ENCODE measurements around the gene SLC17A8.

The SLC17A8 gene

DNA sequence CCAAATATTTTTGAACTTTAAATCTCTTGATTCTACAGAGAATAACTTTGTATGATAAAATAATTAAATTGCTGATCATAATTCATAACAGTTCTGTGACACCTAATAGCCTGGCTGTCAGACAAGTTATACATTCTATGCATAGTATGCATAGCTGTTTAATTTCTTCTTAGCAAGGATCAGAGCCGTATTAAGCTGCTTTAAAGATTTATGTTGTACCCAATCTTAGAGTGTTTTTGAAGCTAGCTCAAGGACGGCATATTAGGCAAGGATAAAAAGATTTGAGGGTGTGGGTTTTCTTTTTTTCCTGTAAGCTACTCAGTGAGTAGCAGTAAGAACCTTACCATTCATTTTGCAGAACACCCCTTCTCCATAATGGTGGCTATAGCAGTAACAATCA lies 45.9 kb downstream of the SLC17A8 start (continued):
- TF ChIP-seq GLIS2 (tag by site-specific recombination; IDR thresholded peaks at IDR 0.05), result no peak
- TF ChIP-seq, protein P1, sequence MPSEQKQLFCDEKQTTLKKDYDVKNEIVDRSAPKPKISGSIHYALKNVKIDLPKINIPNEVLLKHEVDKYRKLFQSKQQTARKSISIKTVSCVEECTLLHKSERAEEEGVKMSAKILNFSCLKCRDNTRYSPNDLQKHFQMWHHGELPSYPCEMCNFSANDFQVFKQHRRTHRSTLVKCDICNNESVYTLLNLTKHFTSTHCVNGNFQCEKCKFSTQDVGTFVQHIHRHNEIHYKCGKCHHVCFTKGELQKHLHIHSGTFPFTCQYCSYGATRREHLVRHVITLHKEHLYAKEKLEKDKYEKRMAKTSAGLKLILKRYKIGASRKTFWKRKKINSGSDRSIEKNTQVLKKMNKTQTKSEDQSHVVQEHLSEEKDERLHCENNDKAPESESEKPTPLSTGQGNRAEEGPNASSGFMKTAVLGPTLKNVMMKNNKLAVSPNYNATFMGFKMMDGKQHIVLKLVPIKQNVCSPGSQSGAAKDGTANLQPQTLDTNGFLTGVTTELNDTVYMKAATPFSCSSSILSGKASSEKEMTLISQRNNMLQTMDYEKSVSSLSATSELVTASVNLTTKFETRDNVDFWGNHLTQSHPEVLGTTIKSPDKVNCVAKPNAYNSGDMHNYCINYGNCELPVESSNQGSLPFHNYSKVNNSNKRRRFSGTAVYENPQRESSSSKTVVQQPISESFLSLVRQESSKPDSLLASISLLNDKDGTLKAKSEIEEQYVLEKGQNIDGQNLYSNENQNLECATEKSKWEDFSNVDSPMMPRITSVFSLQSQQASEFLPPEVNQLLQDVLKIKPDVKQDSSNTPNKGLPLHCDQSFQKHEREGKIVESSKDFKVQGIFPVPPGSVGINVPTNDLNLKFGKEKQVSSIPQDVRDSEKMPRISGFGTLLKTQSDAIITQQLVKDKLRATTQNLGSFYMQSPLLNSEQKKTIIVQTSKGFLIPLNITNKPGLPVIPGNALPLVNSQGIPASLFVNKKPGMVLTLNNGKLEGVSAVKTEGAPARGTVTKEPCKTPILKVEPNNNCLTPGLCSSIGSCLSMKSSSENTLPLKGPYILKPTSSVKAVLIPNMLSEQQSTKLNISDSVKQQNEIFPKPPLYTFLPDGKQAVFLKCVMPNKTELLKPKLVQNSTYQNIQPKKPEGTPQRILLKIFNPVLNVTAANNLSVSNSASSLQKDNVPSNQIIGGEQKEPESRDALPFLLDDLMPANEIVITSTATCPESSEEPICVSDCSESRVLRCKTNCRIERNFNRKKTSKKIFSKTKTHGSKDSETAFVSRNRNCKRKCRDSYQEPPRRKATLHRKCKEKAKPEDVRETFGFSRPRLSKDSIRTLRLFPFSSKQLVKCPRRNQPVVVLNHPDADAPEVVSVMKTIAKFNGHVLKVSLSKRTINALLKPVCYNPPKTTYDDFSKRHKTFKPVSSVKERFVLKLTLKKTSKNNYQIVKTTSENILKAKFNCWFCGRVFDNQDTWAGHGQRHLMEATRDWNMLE (tag by site-specific recombination; conservative IDR thresholded peaks at IDR 0.05; ENCODE audit: low read depth), result no peak
- TF ChIP-seq ZSCAN30 (tag by site-specific recombination; IDR thresholded peaks at IDR 0.05), result no peak
- TF ChIP-seq, protein P2, sequence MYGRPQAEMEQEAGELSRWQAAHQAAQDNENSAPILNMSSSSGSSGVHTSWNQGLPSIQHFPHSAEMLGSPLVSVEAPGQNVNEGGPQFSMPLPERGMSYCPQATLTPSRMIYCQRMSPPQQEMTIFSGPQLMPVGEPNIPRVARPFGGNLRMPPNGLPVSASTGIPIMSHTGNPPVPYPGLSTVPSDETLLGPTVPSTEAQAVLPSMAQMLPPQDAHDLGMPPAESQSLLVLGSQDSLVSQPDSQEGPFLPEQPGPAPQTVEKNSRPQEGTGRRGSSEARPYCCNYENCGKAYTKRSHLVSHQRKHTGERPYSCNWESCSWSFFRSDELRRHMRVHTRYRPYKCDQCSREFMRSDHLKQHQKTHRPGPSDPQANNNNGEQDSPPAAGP (tag by site-specific recombination; IDR thresholded peaks at IDR 0.05), result no peak

DNA sequence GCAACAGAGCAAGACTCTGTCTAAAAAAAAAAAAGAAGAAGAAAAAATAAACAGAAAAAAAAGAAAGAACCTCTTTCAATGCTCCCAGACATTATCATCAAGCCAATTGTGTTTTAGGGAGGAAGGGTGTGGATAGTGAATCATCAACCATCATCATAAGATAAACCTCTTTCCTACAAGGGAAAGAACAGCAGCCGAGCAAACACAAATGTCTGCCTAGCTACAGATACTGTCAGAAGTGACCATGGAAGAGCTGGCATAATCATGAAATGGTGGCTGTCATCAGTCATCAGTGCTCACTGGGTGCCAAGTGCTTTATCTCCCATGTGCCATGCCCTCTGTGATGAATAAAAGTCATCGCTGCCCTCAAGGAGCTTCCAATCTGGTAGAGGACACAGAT lies 46.6 kb downstream of the SLC17A8 start:
- Histone ChIP-seq H3K27ac (ENCODE audit: extremely low read depth, low read depth, low read length) (no peak overlapping the region), H3K9me3 (ENCODE audit: control insufficient read depth, insufficient read depth, low read depth, low read length) (no peaks in the 10 kb centered on the region), H3K4me3 (ENCODE audit: low read depth, low read length) (no peak overlapping the region), H3K36me3 (ENCODE audit: control insufficient read depth in 2 of 2, insufficient read depth in 1 of 2, low read length in 2 of 2) (no peaks in the 10 kb centered on the region), H3K4me1 (ENCODE audit: control insufficient read depth, insufficient read depth, low read length) (no peaks in the 10 kb centered on the region)
- TF ChIP-seq MEIS1 (CRISPR knock-in tag; IDR thresholded peaks at IDR 0.05; ENCODE audit: borderline replicate concordance), result no peak
- TF ChIP-seq, protein P3, sequence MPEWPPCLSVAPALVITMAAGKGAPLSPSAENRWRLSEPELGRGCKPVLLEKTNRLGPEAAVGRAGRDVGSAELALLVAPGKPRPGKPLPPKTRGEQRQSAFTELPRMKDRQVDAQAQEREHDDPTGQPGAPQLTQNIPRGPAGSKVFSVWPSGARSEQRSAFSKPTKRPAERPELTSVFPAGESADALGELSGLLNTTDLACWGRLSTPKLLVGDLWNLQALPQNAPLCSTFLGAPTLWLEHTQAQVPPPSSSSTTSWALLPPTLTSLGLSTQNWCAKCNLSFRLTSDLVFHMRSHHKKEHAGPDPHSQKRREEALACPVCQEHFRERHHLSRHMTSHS (tag by site-specific recombination; IDR thresholded peaks at IDR 0.05), result no peak
- TF ChIP-seq, protein P4, sequence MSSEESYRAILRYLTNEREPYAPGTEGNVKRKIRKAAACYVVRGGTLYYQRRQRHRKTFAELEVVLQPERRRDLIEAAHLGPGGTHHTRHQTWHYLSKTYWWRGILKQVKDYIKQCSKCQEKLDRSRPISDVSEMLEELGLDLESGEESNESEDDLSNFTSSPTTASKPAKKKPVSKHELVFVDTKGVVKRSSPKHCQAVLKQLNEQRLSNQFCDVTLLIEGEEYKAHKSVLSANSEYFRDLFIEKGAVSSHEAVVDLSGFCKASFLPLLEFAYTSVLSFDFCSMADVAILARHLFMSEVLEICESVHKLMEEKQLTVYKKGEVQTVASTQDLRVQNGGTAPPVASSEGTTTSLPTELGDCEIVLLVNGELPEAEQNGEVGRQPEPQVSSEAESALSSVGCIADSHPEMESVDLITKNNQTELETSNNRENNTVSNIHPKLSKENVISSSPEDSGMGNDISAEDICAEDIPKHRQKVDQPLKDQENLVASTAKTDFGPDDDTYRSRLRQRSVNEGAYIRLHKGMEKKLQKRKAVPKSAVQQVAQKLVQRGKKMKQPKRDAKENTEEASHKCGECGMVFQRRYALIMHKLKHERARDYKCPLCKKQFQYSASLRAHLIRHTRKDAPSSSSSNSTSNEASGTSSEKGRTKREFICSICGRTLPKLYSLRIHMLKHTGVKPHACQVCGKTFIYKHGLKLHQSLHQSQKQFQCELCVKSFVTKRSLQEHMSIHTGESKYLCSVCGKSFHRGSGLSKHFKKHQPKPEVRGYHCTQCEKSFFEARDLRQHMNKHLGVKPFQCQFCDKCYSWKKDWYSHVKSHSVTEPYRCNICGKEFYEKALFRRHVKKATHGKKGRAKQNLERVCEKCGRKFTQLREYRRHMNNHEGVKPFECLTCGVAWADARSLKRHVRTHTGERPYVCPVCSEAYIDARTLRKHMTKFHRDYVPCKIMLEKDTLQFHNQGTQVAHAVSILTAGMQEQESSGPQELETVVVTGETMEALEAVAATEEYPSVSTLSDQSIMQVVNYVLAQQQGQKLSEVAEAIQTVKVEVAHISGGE (tag by site-specific recombination; conservative IDR thresholded peaks at IDR 0.05; ENCODE audit: low read depth), result no peak
- TF ChIP-seq ZNF112 (tag by site-specific recombination; IDR thresholded peaks at IDR 0.05), result no peak
- no peak for TF ChIP-seq ZNF292 (tag by site-specific recombination; IDR thresholded peaks at IDR 0.05; ENCODE audit: borderline replicate concordance, low read depth)
- TF ChIP-seq ZNF629 (tag by site-specific recombination; IDR thresholded peaks at IDR 0.05), result no peak
- no peak for TF ChIP-seq ZNF791 (tag by site-specific recombination; IDR thresholded peaks at IDR 0.05)
- TF ChIP-seq ZNF366 (tag by site-specific recombination; conservative IDR thresholded peaks at IDR 0.05), result no peak
- TF ChIP-seq ZNF530 (tag by site-specific recombination; IDR thresholded peaks at IDR 0.05; ENCODE audit: low read depth), result no peak
- CTCF ChIA-PET, result interaction anchor here (0.6 to 2.3 kb wide), 6 partner anchors 11 to 1615 kb away, joined by 3 to 17 read pairs (median 9); no protein-coding TSS in a partner anchor
- POLR2A ChIA-PET, result no interaction called here
